Osteoblast (primary cell): Measurements from ENCODE around the gene IL6R. TPM values are rescaled to one million over a fixed set of nuclear protein-coding genes. Genes with fewer than 3 reads are reported as not detected.

Experiments used
- DNase-seq: peaks from one replicate; pipeline ENCODE4 v3.0.0; 2011; ENCODE audit warnings: low spot score, mixed read lengths; ENCODE audit not compliant: insufficient read length; ENCODE audit errors: missing footprints
- H2AFZ ChIP-seq: 2 replicates; pipeline ENCODE4 v1.6.0; 2011; ENCODE audit warnings: mild to moderate bottlenecking, low read length
- H3K27ac ChIP-seq: 2 replicates; pipeline ENCODE4 v1.5.1; 2011; ENCODE audit warnings: mild to moderate bottlenecking, low read depth, low read length, moderate library complexity
- H3K27me3 ChIP-seq: 2 replicates; pipeline ENCODE4 v1.6.0; 2012; ENCODE audit warnings: mild to moderate bottlenecking, control low read depth, inconsistent platforms, low read length, moderate library complexity; ENCODE audit not compliant: insufficient read depth
- H3K36me3 ChIP-seq: 2 replicates; pipeline ENCODE4 v1.5.1; 2011; ENCODE audit warnings: mild to moderate bottlenecking, low read length, control low read depth, moderate library complexity; ENCODE audit not compliant: insufficient read depth
- H3K4me1 ChIP-seq: 2 replicates; pipeline ENCODE4 v1.5.1; 2011; ENCODE audit warnings: mild to moderate bottlenecking, low read length, control low read depth, moderate library complexity; ENCODE audit not compliant: insufficient read depth
- H3K4me2 ChIP-seq: 2 replicates; pipeline ENCODE4 v1.6.0; 2011; ENCODE audit warnings: mild to moderate bottlenecking, low read length; ENCODE audit not compliant: insufficient read depth
- H3K4me3 ChIP-seq: fragments of 200-600 bp; sonication (generic); 3 replicates; pipeline ENCODE4 v1.5.1; 2012; ENCODE audit warnings: mild to moderate bottlenecking, low read length, inconsistent platforms; ENCODE audit not compliant: insufficient read depth
- H3K79me2 ChIP-seq: 2 replicates; pipeline ENCODE4 v1.6.0; 2012; ENCODE audit warnings: mild to moderate bottlenecking, low read length, control low read depth, inconsistent platforms; ENCODE audit not compliant: insufficient read depth
- H3K9me3 ChIP-seq: 2 replicates; pipeline ENCODE4 v1.5.1; 2011; ENCODE audit warnings: low read depth, low read length, control low read depth
- H4K20me1 ChIP-seq: 2 replicates; pipeline ENCODE4 v1.6.0; 2012; ENCODE audit warnings: mild to moderate bottlenecking, low read length, control low read depth; ENCODE audit not compliant: insufficient read depth
- CTCF ChIP-seq: IDR thresholded peaks from 2 replicates; pipeline ENCODE4 v1.5.1; 2011; ENCODE audit warnings: mild to moderate bottlenecking, low read depth, low read length, moderate library complexity; ENCODE audit errors: extremely low read depth
- total RNA-seq: library from RNA; depleted of rRNA; stranded (reverse); fragments of >200 nt; gene quantifications from 2 replicates; pipeline ENCODE4 v1.2.3, GENCODE V29; 2012

IL6R gene
- total RNA-seq, 1 donor, result 8.0 TPM

GRCh38 chr1:154410185-154410827, 5.2 kb downstream of the IL6R start:
- no peak for DNase-seq
- Histone ChIP-seq H4K20me1 (no peaks in the 10 kb centered on the region), H3K27ac (no peak overlapping the region), H3K79me2 (peaks cover 23% of the 10 kb centered on the region), H3K36me3 (no peaks in the 10 kb centered on the region), H2AFZ (no peak overlapping the region), H3K4me1 (peaks cover 24% of the 10 kb centered on the region), H3K4me2 (no peak overlapping the region), H3K9me3 (no peaks in the 10 kb centered on the region), H3K4me3 (no peak overlapping the region), H3K27me3 (no peaks in the 10 kb centered on the region)
- no peak for TF ChIP-seq CTCF

GRCh38 chr1:154411525-154411924, 6.4 kb downstream of the IL6R start:
- H3K4me2 ChIP-seq, result no peak overlapping the region
- no peaks in the 10 kb centered on the region for H3K9me3 ChIP-seq
- H2AFZ ChIP-seq, result no peak overlapping the region
- H3K27me3 ChIP-seq, result no peaks in the 10 kb centered on the region
- no peak overlapping the region for H3K27ac ChIP-seq
- H4K20me1 ChIP-seq, result no peaks in the 10 kb centered on the region
- no peak overlapping the region for H3K4me3 ChIP-seq
- H3K79me2 ChIP-seq, result peaks cover 25% of the 10 kb centered on the region
- no peak for TF ChIP-seq CTCF
- no peaks in the 10 kb centered on the region for H3K36me3 ChIP-seq
- peaks cover 14% of the 10 kb centered on the region for H3K4me1 ChIP-seq
- DNase-seq, result no peak

- DNase-seq, result no peak
- H3K27ac ChIP-seq, result no peak overlapping the region
- H3K36me3 ChIP-seq, result no peaks in the 10 kb centered on the region
- no peak overlapping the region for H3K4me3 ChIP-seq
- H3K4me2 ChIP-seq, result no peak overlapping the region
- no peaks in the 10 kb centered on the region for H4K20me1 ChIP-seq
- no peak for TF ChIP-seq CTCF
- no peak overlapping the region for H2AFZ ChIP-seq
- peaks cover 18% of the 10 kb centered on the region for H3K79me2 ChIP-seq
- peaks cover 2% of the 10 kb centered on the region for H3K4me1 ChIP-seq
- no peaks in the 10 kb centered on the region for H3K9me3 ChIP-seq
- H3K27me3 ChIP-seq, result no peaks in the 10 kb centered on the region
Measured at GRCh38 chr1:154413177-154413783, 8.1 kb downstream of the IL6R start.

GRCh38 chr1:154414606-154415005, 9.5 kb downstream of the IL6R start:
- no peak overlapping the region for H3K27ac ChIP-seq
- no peak overlapping the region for H3K4me3 ChIP-seq
- no peaks in the 10 kb centered on the region for H3K27me3 ChIP-seq

More at GRCh38 chr1:154414606-154415005, 9.5 kb downstream of the IL6R start:
- no peaks in the 10 kb centered on the region for H3K9me3 ChIP-seq
- peaks cover 15% of the 10 kb centered on the region for H3K4me1 ChIP-seq
- H3K36me3 ChIP-seq, result no peaks in the 10 kb centered on the region
- TF ChIP-seq CTCF, result no peak
- H3K79me2 ChIP-seq, result peaks cover 15% of the 10 kb centered on the region
- no peak for DNase-seq
- H2AFZ ChIP-seq, result no peak overlapping the region
- no peaks in the 10 kb centered on the region for H4K20me1 ChIP-seq
- H3K4me2 ChIP-seq, result no peak overlapping the region
